ENCODE measurements around the gene KIF3A. TPM values are rescaled to one million over a fixed set of nuclear protein-coding genes. Genes with fewer than 3 reads are reported as not detected.
A peak's percentile ranks its signal among the peaks of the same experiment; 100 is the strongest.
"Not testable (repeated sequence)": the region's sequence is repeated elsewhere in the genome, so short reads cannot be mapped to it uniquely, and the experiment has no call there.

Gene KIF3A
- total RNA-seq, 1 donor from 2014 or later: 11.9 TPM

DNA sequence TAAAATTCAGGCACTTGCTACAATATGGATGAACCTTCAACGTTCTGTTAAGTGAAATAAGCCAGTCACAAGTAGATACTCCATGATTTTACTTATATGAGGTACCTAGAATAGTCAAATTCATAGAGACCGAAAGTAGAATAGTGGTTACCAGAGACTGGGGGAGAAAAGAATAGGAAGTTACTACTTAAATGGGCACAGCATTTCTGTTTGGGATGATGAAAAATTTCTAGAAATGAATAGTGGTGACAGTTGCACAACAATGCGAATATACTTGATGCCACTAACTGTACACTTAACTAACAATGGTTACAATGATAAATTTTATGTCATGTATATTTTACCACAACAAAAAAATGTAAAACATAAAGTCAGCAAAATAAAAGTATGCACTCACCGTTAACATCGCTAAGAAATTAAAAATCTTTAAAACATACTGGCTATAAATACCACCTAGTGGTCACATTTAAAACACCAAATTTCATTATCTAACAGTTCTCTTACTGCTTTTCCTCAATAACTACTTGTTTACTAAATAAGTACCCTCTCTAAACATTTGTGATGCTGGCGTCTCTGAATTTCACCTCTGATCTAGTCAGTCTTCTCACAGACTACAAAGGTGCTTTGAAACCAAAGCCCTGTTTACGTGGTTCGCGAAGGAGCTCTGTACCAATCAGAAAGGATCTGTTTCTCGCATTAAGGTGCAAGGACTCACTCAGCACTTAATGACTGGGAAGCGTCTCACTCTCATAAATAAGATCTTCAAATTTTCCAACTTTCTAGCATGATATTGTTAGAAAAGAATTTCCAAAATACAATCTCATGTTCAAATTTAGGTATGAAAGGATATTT, 22.7 kb downstream of the KIF3A start:
- TF ChIP-seq, protein P1, sequence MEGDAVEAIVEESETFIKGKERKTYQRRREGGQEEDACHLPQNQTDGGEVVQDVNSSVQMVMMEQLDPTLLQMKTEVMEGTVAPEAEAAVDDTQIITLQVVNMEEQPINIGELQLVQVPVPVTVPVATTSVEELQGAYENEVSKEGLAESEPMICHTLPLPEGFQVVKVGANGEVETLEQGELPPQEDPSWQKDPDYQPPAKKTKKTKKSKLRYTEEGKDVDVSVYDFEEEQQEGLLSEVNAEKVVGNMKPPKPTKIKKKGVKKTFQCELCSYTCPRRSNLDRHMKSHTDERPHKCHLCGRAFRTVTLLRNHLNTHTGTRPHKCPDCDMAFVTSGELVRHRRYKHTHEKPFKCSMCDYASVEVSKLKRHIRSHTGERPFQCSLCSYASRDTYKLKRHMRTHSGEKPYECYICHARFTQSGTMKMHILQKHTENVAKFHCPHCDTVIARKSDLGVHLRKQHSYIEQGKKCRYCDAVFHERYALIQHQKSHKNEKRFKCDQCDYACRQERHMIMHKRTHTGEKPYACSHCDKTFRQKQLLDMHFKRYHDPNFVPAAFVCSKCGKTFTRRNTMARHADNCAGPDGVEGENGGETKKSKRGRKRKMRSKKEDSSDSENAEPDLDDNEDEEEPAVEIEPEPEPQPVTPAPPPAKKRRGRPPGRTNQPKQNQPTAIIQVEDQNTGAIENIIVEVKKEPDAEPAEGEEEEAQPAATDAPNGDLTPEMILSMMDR (IDR thresholded peaks at IDR 0.05; ENCODE audit: borderline replicate concordance): peak; percentile 45
- Histone ChIP-seq H3K36me3 (no peaks in the 10 kb centered on the region), H3K4me1 (peaks cover 14% of the 10 kb centered on the region), H3K4me3 (no peak overlapping the region), H3K9me3 (replicated peaks) (no peaks in the 10 kb centered on the region), H3K27me3 (ENCODE audit: low read depth) (no peaks in the 10 kb centered on the region), H3K27ac (replicated peaks) (no peak overlapping the region)
- DNase-seq: no peak
- intact Hi-C loops (cut with micrococcal nuclease): no loop called here

DNA sequence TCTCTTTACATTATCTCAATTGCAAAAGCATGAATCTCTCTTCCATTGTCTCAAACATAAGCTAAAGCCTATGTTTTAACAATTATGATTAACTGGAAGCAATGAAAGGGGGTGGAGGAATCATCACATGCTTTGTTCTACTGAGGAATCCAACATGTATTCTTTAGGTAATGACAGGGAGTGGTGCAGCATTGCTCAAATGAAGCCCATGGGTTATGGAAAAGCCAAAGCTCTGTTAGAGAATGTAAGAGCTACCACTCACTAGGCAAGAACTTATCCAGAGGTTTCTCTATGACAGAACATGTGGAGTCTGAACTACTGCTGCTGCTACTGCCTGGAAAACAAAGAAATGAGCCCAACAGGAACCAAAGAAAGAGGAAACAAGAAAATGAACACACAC, 28.7 kb downstream of the KIF3A start:
- H3K27ac ChIP-seq (replicated peaks): no peak overlapping the region
- H3K4me3 ChIP-seq: no peak overlapping the region
- TF ChIP-seq, protein P1 (IDR thresholded peaks at IDR 0.05; ENCODE audit: borderline replicate concordance): no peak
- intact Hi-C loops (cut with micrococcal nuclease): no loop called here
- no peaks in the 10 kb centered on the region for H3K9me3 ChIP-seq (replicated peaks)
- H3K36me3 ChIP-seq: peaks cover 7% of the 10 kb centered on the region
- no peak for DNase-seq
- no peaks in the 10 kb centered on the region for H3K27me3 ChIP-seq (ENCODE audit: low read depth)
- no peaks in the 10 kb centered on the region for H3K4me1 ChIP-seq

DNA sequence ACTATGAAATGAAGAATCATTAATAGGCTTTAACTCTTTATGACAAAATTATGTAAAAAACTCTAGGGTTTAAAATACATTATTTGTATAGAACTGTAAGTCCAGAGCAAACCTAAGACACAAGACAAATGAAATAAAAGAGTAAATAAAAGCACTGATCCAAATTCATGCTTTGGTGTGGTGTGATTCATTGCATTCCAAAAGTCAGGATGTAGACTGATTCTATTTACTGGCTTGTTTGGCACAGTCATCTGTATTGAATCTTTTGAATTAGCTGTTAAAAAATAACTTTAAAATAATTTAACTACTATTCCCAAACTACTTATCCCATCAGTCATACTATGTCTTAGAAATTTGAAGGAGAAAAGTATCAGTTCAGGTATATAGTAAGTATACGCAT, 32.5 kb downstream of the KIF3A start:
- H3K36me3 ChIP-seq: peaks cover 41% of the 10 kb centered on the region
- DNase-seq: no peak
- no peaks in the 10 kb centered on the region for H3K27me3 ChIP-seq (ENCODE audit: low read depth)
- no peak overlapping the region for H3K27ac ChIP-seq (replicated peaks)
- no peaks in the 10 kb centered on the region for H3K9me3 ChIP-seq (replicated peaks)
- H3K4me3 ChIP-seq: no peak overlapping the region
- intact Hi-C loops (cut with micrococcal nuclease): no loop called here
- H3K4me1 ChIP-seq: no peaks in the 10 kb centered on the region
- TF ChIP-seq, protein P1 (IDR thresholded peaks at IDR 0.05; ENCODE audit: borderline replicate concordance): no peak

DNA sequence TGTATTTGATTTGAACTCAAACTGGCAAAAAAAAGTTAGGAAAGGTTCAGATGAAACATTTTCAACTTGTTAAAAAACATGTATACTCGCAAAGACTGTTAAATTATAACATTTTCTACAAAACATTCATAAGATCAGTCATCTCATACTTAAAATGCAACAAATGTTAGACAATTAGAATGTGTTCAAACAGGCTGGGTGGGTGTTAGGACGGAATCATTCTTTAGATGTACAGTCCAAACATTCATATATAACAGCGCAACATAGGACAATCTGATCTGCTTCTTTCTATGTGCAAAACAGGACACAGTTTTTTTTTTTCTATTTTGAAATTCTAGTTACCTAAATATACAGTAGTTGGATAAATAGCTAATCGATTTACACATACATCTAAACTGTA, 41.4 kb downstream of the KIF3A start:
- DNase-seq: no peak
- TF ChIP-seq, protein P1 (IDR thresholded peaks at IDR 0.05; ENCODE audit: borderline replicate concordance): no peak
- peaks cover 64% of the 10 kb centered on the region for H3K36me3 ChIP-seq
- H3K9me3 ChIP-seq (replicated peaks): no peaks in the 10 kb centered on the region
- no peaks in the 10 kb centered on the region for H3K4me1 ChIP-seq
- intact Hi-C loops (cut with micrococcal nuclease): no loop called here
- no peak overlapping the region for H3K4me3 ChIP-seq
- H3K27ac ChIP-seq (replicated peaks): no peak overlapping the region
- H3K27me3 ChIP-seq (ENCODE audit: low read depth): no peaks in the 10 kb centered on the region

DNA sequence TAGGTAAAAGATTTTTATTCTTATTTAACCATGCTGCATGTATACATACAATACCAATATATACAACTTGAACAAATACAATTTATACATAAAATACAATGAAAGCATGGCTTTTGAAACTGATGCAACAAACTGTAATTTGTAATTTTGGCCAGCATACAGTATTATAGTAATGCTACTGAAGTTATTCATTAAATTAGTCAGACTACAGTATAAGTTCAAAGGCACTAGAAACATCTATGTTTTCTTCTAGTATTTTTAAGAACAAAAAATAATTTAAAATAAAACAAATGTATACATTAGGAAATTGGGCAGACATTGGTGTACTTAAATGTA, 44.7 kb downstream of the KIF3A start:
- DNase-seq: no peak
- H3K27ac ChIP-seq (replicated peaks): no peak overlapping the region
- TF ChIP-seq, protein P1 (IDR thresholded peaks at IDR 0.05; ENCODE audit: borderline replicate concordance): no peak
- H3K27me3 ChIP-seq (ENCODE audit: low read depth): no peaks in the 10 kb centered on the region
- no peaks in the 10 kb centered on the region for H3K9me3 ChIP-seq (replicated peaks)
- intact Hi-C loops (cut with micrococcal nuclease): no loop called here
- peaks cover 40% of the 10 kb centered on the region for H3K36me3 ChIP-seq
- H3K4me3 ChIP-seq: no peak overlapping the region
- H3K4me1 ChIP-seq: no peaks in the 10 kb centered on the region

DNA sequence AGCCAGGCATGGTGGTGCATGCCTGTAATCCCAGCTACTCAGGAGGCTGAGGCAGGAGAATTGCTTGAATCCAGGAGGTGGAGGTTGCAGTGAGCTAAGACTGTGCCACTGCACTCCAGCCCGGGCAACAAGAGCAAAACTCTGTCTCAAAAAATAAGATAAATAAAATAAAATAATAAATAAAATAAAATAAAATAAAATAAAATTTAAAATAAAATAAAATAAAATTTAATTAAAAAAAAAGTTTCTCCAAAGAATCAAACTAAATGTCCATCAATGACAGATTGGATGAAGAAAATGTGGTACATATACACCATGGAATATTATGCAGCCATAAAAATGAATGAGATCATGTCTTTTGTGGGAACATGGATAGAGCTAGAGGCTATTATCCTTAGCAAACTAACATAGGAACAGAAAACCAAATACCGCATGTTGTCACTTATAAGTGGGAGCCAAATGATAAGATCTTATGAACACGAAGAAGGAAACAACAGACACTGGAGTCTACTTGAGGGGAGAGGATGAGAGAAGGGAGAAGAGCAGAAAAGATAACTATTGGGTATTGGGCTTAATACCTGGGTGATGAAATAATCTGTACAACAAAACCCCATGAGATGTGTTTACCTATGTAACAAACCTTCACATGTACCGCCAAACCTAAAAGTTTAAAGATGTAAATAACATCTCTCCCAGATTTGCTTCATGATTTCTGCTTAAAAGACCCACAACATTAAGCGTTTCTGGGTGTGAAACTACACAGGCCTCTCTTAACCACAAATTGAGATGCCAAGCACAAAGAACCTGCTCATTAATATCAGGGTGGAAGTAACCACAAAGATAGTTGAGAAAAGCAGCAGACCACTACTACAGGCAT, 45.4 kb downstream of the KIF3A start:
- intact Hi-C loops (cut with micrococcal nuclease); H3K4me3 ChIP-seq; H3K9me3 ChIP-seq (replicated peaks); H3K27ac ChIP-seq (replicated peaks); H3K27me3 ChIP-seq (ENCODE audit: low read depth); DNase-seq; H3K4me1 ChIP-seq: not testable (repeated sequence)
- peaks cover 35% of the 10 kb centered on the region for H3K36me3 ChIP-seq

All from left ventricle myocardium inferior (tissue), 1 donor.